HG02885 (cell line): Measurements from ENCODE around the gene DCP1B.

Experiments used
- ATAC-seq: cut with Tn5 transposase; IDR thresholded peaks from one replicate; pipeline ENCODE4 v1.9.1; 2021; ENCODE audit warnings: mild to moderate bottlenecking; ENCODE audit not compliant: unreplicated experiment, poor library complexity

DCP1B gene

GRCh38 chr12:1937481-1938224, 66.6 kb downstream of the DCP1B start:
- no peak for ATAC-seq

GRCh38 chr12:1936406-1937320, 67.6 kb downstream of the DCP1B start:
- ATAC-seq: no peak

GRCh38 chr12:1935700-1936378, 68.4 kb downstream of the DCP1B start:
- no peak for ATAC-seq

GRCh38 chr12:1935242-1935641, 69.0 kb downstream of the DCP1B start:
- ATAC-seq: no peak

GRCh38 chr12:1934831-1935230, 69.4 kb downstream of the DCP1B start:
- ATAC-seq: no peak

- no peak for ATAC-seq
Observed at GRCh38 chr12:1934068-1934467, 70.2 kb downstream of the DCP1B start.

GRCh38 chr12:1933342-1934051, 70.8 kb downstream of the DCP1B start:
- peak; percentile 66 for ATAC-seq

- no peak for ATAC-seq
Observed at GRCh38 chr12:1932264-1932777, 71.9 kb downstream of the DCP1B start.

GRCh38 chr12:1931642-1932041, 72.6 kb downstream of the DCP1B start:
- ATAC-seq: no peak

GRCh38 chr12:1930803-1931597, 73.3 kb downstream of the DCP1B start:
- ATAC-seq: no peak

- no peak for ATAC-seq
Observed at GRCh38 chr12:1929985-1930802, 74.1 kb downstream of the DCP1B start.

GRCh38 chr12:1929241-1929984, 74.8 kb downstream of the DCP1B start:
- ATAC-seq: no peak

- no peak for ATAC-seq
Observed at GRCh38 chr12:1928439-1929121, 75.7 kb downstream of the DCP1B start.

GRCh38 chr12:1927751-1928351, 76.4 kb downstream of the DCP1B start:
- no peak for ATAC-seq

- ATAC-seq: no peak
Observed at GRCh38 chr12:1927051-1927680, 77.1 kb downstream of the DCP1B start.

- no peak for ATAC-seq
Observed at GRCh38 chr12:1926251-1926657, 78.0 kb downstream of the DCP1B start.

GRCh38 chr12:1925684-1926006, 78.6 kb downstream of the DCP1B start:
- no peak for ATAC-seq
